Measurements from ENCODE around the gene C1QTNF1. TPM values are rescaled to one million over a fixed set of nuclear protein-coding genes. Genes with fewer than 3 reads are reported as not detected.
"Not testable (repeated sequence)": the region's sequence is repeated elsewhere in the genome, so short reads cannot be mapped to it uniquely, and the experiment has no call there.

Gene C1QTNF1
- total RNA-seq, 2 experiments from 2014 or later = 0.12 to 0.14 TPM

GRCh38 chr17:79022507-79022991 lies 1.4 kb upstream of the C1QTNF1 start:
- peaks cover 27% of the 10 kb centered on the region for H3K27me3 Mint-ChIP-seq
- H3K36me3 Mint-ChIP-seq = no peaks in the 10 kb centered on the region
- peaks cover 7% of the 10 kb centered on the region for H3K4me1 Mint-ChIP-seq
- DNase-seq = no peak
- H3K27ac Mint-ChIP-seq = no peak overlapping the region
- no peaks in the 10 kb centered on the region for H3K9me3 Mint-ChIP-seq
- H3K4me3 Mint-ChIP-seq = no peak overlapping the region

DNA sequence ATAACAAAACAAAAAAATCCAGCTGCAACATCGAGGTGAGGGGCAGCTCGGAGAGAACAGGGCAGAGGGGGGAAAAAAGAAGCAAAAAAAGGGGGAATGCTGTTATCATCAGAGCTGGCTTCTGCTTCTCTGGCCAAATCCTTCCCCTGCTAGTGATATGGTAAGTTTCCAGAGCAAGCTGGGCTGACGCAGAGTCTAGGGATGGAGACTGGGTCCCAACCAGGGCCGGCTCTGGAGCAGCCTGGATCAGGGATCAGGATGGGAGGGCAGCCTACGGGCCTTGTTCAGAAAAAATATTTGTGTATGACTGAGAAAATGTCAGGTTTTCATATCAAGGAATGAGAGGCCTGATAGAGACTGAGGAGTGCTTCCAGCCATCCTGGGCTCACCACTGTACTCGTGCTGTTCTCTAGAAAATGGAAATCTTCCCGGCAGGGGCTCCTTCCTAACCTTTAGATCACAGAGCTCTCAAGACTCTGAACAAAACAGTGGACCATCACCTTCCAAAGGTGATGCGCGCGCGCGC lies 726 bp upstream of the C1QTNF1 start:
- H3K27me3 Mint-ChIP-seq = peaks cover 27% of the 10 kb centered on the region
- no peaks in the 10 kb centered on the region for H3K9me3 Mint-ChIP-seq
- no peaks in the 10 kb centered on the region for H3K36me3 Mint-ChIP-seq
- H3K4me1 Mint-ChIP-seq = peaks cover 7% of the 10 kb centered on the region
- no peak for DNase-seq
- H3K27ac Mint-ChIP-seq = no peak overlapping the region
- peak overlapping the region; percentile 34 for H3K4me3 Mint-ChIP-seq

GRCh38 chr17:79024901-79025737 lies 1.1 kb downstream of the C1QTNF1 start:
- H3K9me3 Mint-ChIP-seq = no peaks in the 10 kb centered on the region
- H3K4me3 Mint-ChIP-seq = peak overlapping the region; percentile 82
- H3K4me1 Mint-ChIP-seq = peaks cover 7% of the 10 kb centered on the region
- no peak for DNase-seq
- H3K36me3 Mint-ChIP-seq = no peaks in the 10 kb centered on the region
- H3K27me3 Mint-ChIP-seq = peaks cover 27% of the 10 kb centered on the region
- no peak overlapping the region for H3K27ac Mint-ChIP-seq

GRCh38 chr17:79026376-79027273 lies 2.7 kb downstream of the C1QTNF1 start:
- no peaks in the 10 kb centered on the region for H3K36me3 Mint-ChIP-seq
- no peak overlapping the region for H3K4me3 Mint-ChIP-seq
- H3K4me1 Mint-ChIP-seq = peaks cover 7% of the 10 kb centered on the region
- H3K27ac Mint-ChIP-seq = no peak overlapping the region
- DNase-seq = no peak
- peaks cover 27% of the 10 kb centered on the region for H3K27me3 Mint-ChIP-seq
- H3K9me3 Mint-ChIP-seq = no peaks in the 10 kb centered on the region

DNA sequence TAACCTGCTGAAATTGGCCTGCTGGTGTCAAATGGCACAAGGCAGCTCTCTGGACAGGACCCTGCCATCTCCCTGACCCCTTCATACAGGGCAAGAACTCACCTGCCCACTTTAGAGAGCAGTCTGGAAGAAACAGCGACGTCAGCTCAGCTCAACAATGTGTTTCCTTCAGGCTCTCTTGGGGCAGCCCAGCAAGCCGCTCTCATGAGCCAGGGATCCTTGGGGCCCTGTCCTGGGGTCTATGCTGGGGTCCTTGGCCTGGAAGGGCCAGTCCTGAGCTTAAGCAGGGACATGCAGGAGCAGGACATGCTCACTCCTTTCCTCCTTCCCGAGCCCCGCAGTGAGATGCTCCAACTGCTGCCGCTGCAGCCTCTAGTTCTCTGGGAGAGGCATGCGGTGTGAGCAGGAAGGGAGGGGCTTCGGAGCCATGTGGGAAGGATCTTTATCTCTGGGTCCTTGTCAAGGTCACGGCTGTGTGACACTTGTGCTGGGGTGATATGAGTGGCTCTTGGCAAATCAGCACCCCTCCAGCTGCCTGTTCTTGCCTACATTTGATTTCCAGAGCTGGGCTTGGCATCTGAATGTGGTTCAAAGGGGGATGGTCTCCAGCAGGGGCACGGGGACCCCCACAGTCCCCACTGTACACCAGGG lies 3.4 kb downstream of the C1QTNF1 start:
- Mint-ChIP-seq H3K27ac (no peak overlapping the region), H3K9me3 (no peaks in the 10 kb centered on the region), H3K4me1 (peaks cover 7% of the 10 kb centered on the region), H3K4me3 (no peak overlapping the region), H3K36me3 (no peaks in the 10 kb centered on the region), H3K27me3 (peaks cover 24% of the 10 kb centered on the region)
- DNase-seq = no peak

DNA sequence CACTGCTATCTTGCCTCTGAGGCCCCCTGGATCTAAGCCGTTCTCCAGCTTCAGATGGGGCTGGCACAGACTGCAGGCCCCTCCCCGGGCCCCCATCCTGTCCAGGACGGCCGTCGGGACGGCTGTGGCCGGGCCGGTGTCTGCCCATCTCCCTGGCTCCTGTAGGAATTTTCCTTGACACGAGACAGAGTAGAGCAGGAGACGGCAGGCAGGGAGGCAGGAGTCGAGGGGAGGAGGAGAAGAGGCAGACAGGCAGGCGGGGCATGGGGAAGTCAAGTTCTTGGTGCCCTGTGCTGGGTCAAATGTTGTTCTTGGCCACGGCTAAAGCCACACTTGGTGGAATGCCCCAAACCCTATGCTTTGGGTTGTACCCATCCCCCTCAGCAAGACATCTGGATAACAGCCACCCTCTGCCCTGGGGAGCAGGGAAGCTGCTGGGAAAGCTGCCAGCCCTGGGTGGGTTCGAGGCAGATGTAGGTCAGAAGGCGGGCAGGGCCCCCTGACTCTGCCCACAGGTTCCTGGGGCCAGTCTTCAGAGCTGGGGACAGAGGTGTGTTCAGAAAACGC lies 4.0 kb downstream of the C1QTNF1 start:
- peaks cover 24% of the 10 kb centered on the region for H3K27me3 Mint-ChIP-seq
- H3K36me3 Mint-ChIP-seq = no peaks in the 10 kb centered on the region
- H3K4me1 Mint-ChIP-seq = peaks cover 7% of the 10 kb centered on the region
- no peak overlapping the region for H3K27ac Mint-ChIP-seq
- no peak for DNase-seq
- H3K4me3 Mint-ChIP-seq = no peak overlapping the region
- no peaks in the 10 kb centered on the region for H3K9me3 Mint-ChIP-seq

GRCh38 chr17:79028496-79029326 lies 4.7 kb downstream of the C1QTNF1 start:
- no peak for DNase-seq
- Mint-ChIP-seq H3K27ac (no peak overlapping the region), H3K4me3 (no peak overlapping the region), H3K9me3 (no peaks in the 10 kb centered on the region), H3K27me3 (peaks cover 20% of the 10 kb centered on the region), H3K36me3 (no peaks in the 10 kb centered on the region), H3K4me1 (peaks cover 5% of the 10 kb centered on the region)

DNA sequence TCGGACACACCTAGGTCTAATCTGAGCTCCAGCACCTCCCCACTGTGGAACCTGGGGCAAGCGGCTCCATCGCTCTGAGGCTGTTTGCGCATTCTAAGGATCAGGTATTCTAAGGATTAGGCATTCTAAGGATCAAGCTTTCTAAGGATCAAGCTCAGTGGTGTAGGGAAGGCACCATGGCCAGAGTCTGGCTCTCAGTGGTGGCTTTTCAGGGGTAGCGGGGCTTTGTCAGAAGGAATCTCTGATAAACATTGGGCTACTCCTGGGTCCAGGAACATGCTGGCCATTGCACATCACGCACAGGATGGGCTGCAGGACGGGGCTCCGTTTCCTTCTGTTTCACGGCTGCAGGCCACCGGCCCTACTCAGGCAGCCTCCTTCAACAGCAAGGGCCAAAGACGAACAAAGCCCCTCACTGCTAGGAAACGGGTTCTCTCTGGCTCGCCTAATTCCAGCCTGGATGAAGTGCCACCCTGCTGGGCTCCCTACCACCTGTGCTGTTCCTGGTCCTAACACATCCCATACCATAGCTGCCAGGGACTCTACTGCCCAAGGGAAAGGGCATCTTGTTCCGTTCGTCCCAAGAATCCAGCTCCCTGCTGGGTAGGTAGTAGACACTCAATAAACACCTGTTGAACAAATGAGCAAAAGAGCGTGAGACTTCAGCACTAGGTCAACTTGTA lies 5.5 kb downstream of the C1QTNF1 start:
- H3K27ac Mint-ChIP-seq = no peak overlapping the region
- H3K4me3 Mint-ChIP-seq = no peak overlapping the region
- peaks cover 2% of the 10 kb centered on the region for H3K4me1 Mint-ChIP-seq
- no peaks in the 10 kb centered on the region for H3K36me3 Mint-ChIP-seq
- no peak for DNase-seq
- H3K9me3 Mint-ChIP-seq = no peaks in the 10 kb centered on the region
- peaks cover 15% of the 10 kb centered on the region for H3K27me3 Mint-ChIP-seq

DNA sequence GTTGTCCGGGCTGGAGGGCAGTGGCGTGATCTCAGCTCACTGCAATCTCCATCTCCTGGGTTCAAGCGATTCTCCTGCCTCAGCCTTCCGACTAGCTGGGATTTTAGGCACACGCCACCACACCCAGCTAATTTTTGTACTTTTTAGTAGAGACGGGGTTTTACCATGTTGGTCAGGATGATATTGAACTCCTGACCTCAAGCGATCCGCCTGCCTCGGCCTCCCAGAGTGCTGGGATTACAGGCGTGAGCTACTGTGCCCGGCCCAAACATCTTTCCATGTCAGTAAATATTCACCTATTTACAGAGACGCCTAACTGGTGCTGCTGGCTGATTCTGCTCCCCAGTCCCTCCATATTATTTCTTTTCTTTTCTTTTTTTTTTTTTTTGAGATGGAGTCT lies 6.7 kb downstream of the C1QTNF1 start:
- H3K27me3 Mint-ChIP-seq, H3K36me3 Mint-ChIP-seq: not testable (repeated sequence)

GRCh38 chr17:79031996-79032875 lies 8.3 kb downstream of the C1QTNF1 start:
- Mint-ChIP-seq H3K9me3 (no peaks in the 10 kb centered on the region), H3K4me1 (no peaks in the 10 kb centered on the region), H3K27me3 (no peaks in the 10 kb centered on the region), H3K27ac (no peak overlapping the region), H3K36me3 (no peaks in the 10 kb centered on the region), H3K4me3 (no peak overlapping the region)
- DNase-seq = no peak

More for the DNA sequence above, 6.7 kb downstream of the C1QTNF1 start:
- H3K9me3 Mint-ChIP-seq, H3K27ac Mint-ChIP-seq, DNase-seq, H3K4me3 Mint-ChIP-seq, H3K4me1 Mint-ChIP-seq: not testable (repeated sequence)

DNA sequence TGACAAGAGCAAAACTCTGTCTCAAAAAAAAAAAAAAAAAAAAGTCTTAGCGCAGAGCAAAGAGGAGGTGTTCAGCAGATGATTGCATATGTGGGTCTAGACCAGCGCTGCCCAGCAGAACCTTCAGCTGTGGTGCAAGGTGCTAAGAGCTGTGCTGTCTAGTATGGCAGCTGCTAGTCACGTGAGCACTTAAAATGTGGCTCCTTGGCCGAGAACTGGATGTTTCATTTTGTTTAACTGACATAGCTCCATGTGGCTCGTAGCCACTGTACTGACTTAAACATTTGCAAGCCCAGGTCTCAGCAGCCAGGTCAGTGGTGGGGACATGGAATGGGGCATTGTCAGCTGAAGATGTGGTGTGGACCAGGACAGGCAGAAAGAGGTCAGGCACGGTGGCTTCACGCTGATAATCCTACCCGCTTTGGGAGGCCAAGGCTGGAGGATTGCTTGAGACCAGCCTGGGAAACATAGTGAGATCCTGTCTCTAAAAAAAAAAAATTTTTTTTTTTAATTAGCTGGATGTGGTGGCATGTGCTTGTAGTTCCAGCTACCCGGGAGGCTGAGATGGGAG lies 9.2 kb downstream of the C1QTNF1 start:
- no peak for DNase-seq
- no peaks in the 10 kb centered on the region for H3K4me1 Mint-ChIP-seq
- no peaks in the 10 kb centered on the region for H3K27me3 Mint-ChIP-seq
- no peak overlapping the region for H3K4me3 Mint-ChIP-seq
- no peak overlapping the region for H3K27ac Mint-ChIP-seq
- H3K36me3 Mint-ChIP-seq = no peaks in the 10 kb centered on the region
- no peaks in the 10 kb centered on the region for H3K9me3 Mint-ChIP-seq

- Mint-ChIP-seq H3K36me3 (no peaks in the 10 kb centered on the region), H3K27ac (no peak overlapping the region), H3K4me3 (no peak overlapping the region), H3K4me1 (peaks cover 1% of the 10 kb centered on the region), H3K27me3 (no peaks in the 10 kb centered on the region), H3K9me3 (no peaks in the 10 kb centered on the region)
- DNase-seq = no peak
These were observed 10.0 kb downstream of the C1QTNF1 start for GRCh38 chr17:79033741-79034501.
